H1 (cell line): ENCODE data around the gene FCHSD1. TPM values are rescaled to one million over a fixed set of nuclear protein-coding genes. Genes with fewer than 3 reads are reported as not detected.
A peak's percentile ranks its signal among the peaks of the same experiment; 100 is the strongest.

Experiments used
- BACH1 ChIP-seq: IDR thresholded peaks from 2 replicates; pipeline ENCODE4 v1.6.1; 2012; ENCODE audit warnings: low read length, improper control_type of control experiment
- EGR1 ChIP-seq: IDR thresholded peaks from 2 replicates; pipeline ENCODE4 v1.6.1; 2011; ENCODE audit warnings: low read depth, low read length, borderline replicate concordance
- USF2 ChIP-seq: IDR thresholded peaks from 2 replicates; pipeline ENCODE4 v1.6.1; 2011; ENCODE audit warnings: low read length, improper control_type of control experiment
- polyA plus RNA-seq, 7 experiments: library from polyadenylated mRNA; depleted of rRNA in 3 of 7; stranded (reverse) in 5 of 7; unstranded in 2 of 7; fragments of >200 nt in 5 of 7; fragments of 200-250 nt in 2 of 7; gene quantifications; 1 replicate in 5 of 7; 2 replicates in 1 of 7; 4 replicates in 1 of 7; pipeline versions ENCODE4 v1.2.1 to v1.2.3, GENCODE V29; 2011 to 2013; ENCODE audit warnings: missing spikeins in 2 of 7, mixed read lengths in 2 of 7
- total RNA-seq: library from RNA; stranded (reverse); fragmentation: NEBNext Ultra II Directional; extraction: Animal tissue kit (Norgen Biotek cat#: 25700); gene quantifications from 2 replicates; pipeline ENCODE4 v1.2.1, GENCODE V29; 2021

FCHSD1 gene
- total and polyA plus RNA-seq, 2 of the 8 experiments (the other 6 are each of a cell fraction or from before 2014, with no cell fraction given), result 22.0 to 30.1 TPM

- TF ChIP-seq USF2 (no peak), EGR1 (no peak), BACH1 (peak; percentile 76)
Observed at GRCh38 chr5:141641634-141642267, 9.5 kb downstream of the FCHSD1 start (continued).
